A549 (cell line): ENCODE results near the gene C8A. TPM values are rescaled to one million over a fixed set of nuclear protein-coding genes. Genes with fewer than 3 reads are reported as not detected.

Experiments
- ATAC-seq, 2 experiments: fragments of 200-7000 bp in 1 of 2; fragments of >200 bp in 1 of 2; cut with Nextera tagmentation in 1 of 2; cut with Tn5 transposase in 1 of 2; 3 replicates each; pipeline versions ENCODE4 v1.8.0 to v1.9.1; 2018 to 2020; ENCODE audit warnings: mild to moderate bottlenecking in 1 of 2, moderate library complexity in 1 of 2
- CTCF ChIA-PET: fragments of 300-600 bp; sonication (Branson Sonifier 250); formaldehyde crosslinking; extraction: SDS; loops from one replicate; lab custom pipeline; 2021; ENCODE audit warnings: antibody characterized with exemption, inconsistent platforms; lab: Yijun Ruan, JAX
- POLR2A ChIA-PET: fragments of 350-600 bp; formaldehyde crosslinking; extraction: SDS; loops from one replicate; lab custom pipeline; 2021; ENCODE audit warnings: antibody characterized with exemption, inconsistent platforms; lab: Yijun Ruan, JAX
- DNase-seq, 2 experiments: peaks; one replicate each; pipeline versions ENCODE4 v3.0.0 to v3.0.0-alpha.2; 2011 to 2016; ENCODE audit warnings: low read depth in 1 of 2, low spot score in 1 of 2
- FAIRE-seq: peaks from 2 replicates; lab custom pipeline; 2011; peaks lifted over from hg19 to GRCh38; lab: Jason Lieb, UNC
- H3K27ac ChIP-seq, 2 experiments: fragments of >200 bp; sonication (Bioruptor Twin); formaldehyde crosslinking; 3 replicates each; pipeline ENCODE4 v1.5.1; 2016 to 2017
- H3K4me1 ChIP-seq: fragments of >200 bp; sonication (Bioruptor Twin); formaldehyde crosslinking; 3 replicates; pipeline ENCODE4 v1.6.1; 2016
- H3K4me2 ChIP-seq: fragments of >200 bp; sonication (Bioruptor Twin); formaldehyde crosslinking; 3 replicates; pipeline ENCODE4 v1.6.1; 2016
- H3K4me3 ChIP-seq: fragments of >200 bp; sonication (Bioruptor Twin); formaldehyde crosslinking; 3 replicates; pipeline ENCODE4 v1.5.1; 2016
- H3K9me3 ChIP-seq: fragments of >200 bp; sonication (Bioruptor Twin); formaldehyde crosslinking; 3 replicates; pipeline ENCODE4 v1.6.1; 2016
- CBX8 ChIP-seq: fragments of 200-600 bp; sonication (generic); IDR thresholded peaks from 2 replicates; pipeline ENCODE4 v1.6.1; 2016
- CHD4 ChIP-seq: fragments of 200-600 bp; sonication (generic); IDR thresholded peaks from 2 replicates; pipeline ENCODE4 v1.6.1; 2016; ENCODE audit warnings: antibody characterized with exemption, mild to moderate bottlenecking, borderline replicate concordance
- EHF ChIP-seq: fragments of 250-450 bp; sonication (Bioruptor Pico); IDR thresholded peaks from 2 replicates; pipeline ENCODE4 v1.5.0; 2020; ENCODE audit warnings: mild to moderate bottlenecking
- ESRRA ChIP-seq: fragments of 150-350 bp; IDR thresholded peaks from 2 replicates; pipeline ENCODE4 v1.6.1; 2014; ENCODE audit warnings: mild to moderate bottlenecking, low read length, borderline replicate concordance
- FOSB ChIP-seq: fragments of 250-450 bp; sonication (Bioruptor Pico); IDR thresholded peaks from 2 replicates; pipeline ENCODE4 v1.5.0; 2020; ENCODE audit warnings: mild to moderate bottlenecking, moderate library complexity
- FOXS1 ChIP-seq: fragments of 250-450 bp; sonication (Bioruptor Pico); IDR thresholded peaks from 2 replicates; pipeline ENCODE4 v1.5.0; 2020; ENCODE audit warnings: mild to moderate bottlenecking, moderate library complexity
- HDAC2 ChIP-seq: fragments of 200-600 bp; sonication (generic); IDR thresholded peaks from 2 replicates; pipeline ENCODE4 v1.6.1; 2016
- HOXB13 ChIP-seq: fragments of 250-450 bp; sonication (Bioruptor Pico); IDR thresholded peaks from 2 replicates; pipeline ENCODE4 v1.5.0; 2020; ENCODE audit warnings: low read depth, mild to moderate bottlenecking, moderate library complexity
- HOXB5 ChIP-seq: fragments of 250-450 bp; sonication (Bioruptor Pico); IDR thresholded peaks from 2 replicates; pipeline ENCODE4 v1.5.0; 2020; ENCODE audit warnings: mild to moderate bottlenecking, moderate library complexity
- KDM5A ChIP-seq: fragments of 200-600 bp; sonication (generic); IDR thresholded peaks from 2 replicates; pipeline ENCODE4 v1.6.1; 2016; ENCODE audit warnings: antibody characterized with exemption, mild to moderate bottlenecking
- MAFK ChIP-seq: fragments of 450-650 bp; IDR thresholded peaks from 2 replicates; pipeline ENCODE4 v1.6.1; 2014; ENCODE audit not compliant: partially characterized antibody
- MYC ChIP-seq: IDR thresholded peaks from 2 replicates; pipeline ENCODE4 v1.6.1; 2012; ENCODE audit warnings: mild to moderate bottlenecking, inconsistent platforms, low read length, improper control_type of control experiment, borderline replicate concordance
- NFE2L2 ChIP-seq: fragments of 150-350 bp; conservative IDR thresholded peaks from 2 replicates; pipeline ENCODE4 v1.6.1; 2014; ENCODE audit warnings: low read length
- PHF8 ChIP-seq: fragments of 200-600 bp; sonication (generic); IDR thresholded peaks from 2 replicates; pipeline ENCODE4 v1.6.1; 2016; ENCODE audit warnings: low read depth, mild to moderate bottlenecking, antibody characterized with exemption, moderate library complexity, borderline replicate concordance
- POLR2AphosphoS2 ChIP-seq: conservative IDR thresholded peaks from 2 replicates; pipeline ENCODE4 v1.6.1; 2012; ENCODE audit warnings: low read length, improper control_type of control experiment, inconsistent platforms
- RARB ChIP-seq: fragments of 250-450 bp; sonication (Bioruptor Pico); IDR thresholded peaks from 2 replicates; pipeline ENCODE4 v1.8.0; 2021; ENCODE audit warnings: mild to moderate bottlenecking, moderate library complexity
- SMC3 ChIP-seq: fragments of >200 bp; sonication (Bioruptor Twin); formaldehyde crosslinking; IDR thresholded peaks from 3 replicates; pipeline ENCODE4 v1.6.1; 2018; ENCODE audit warnings: inconsistent platforms
- SREBF2 ChIP-seq: fragments of 450-650 bp; IDR thresholded peaks from 2 replicates; pipeline ENCODE4 v1.6.1; 2014; ENCODE audit warnings: mild to moderate bottlenecking, moderate library complexity
- ZNF302 ChIP-seq: fragments of 250-450 bp; sonication (Bioruptor Pico); IDR thresholded peaks from 2 replicates; pipeline ENCODE4 v1.9.0; 2021; ENCODE audit warnings: inconsistent platforms, mild to moderate bottlenecking, moderate library complexity
- ZSCAN20 ChIP-seq: fragments of 250-450 bp; sonication (Bioruptor Pico); IDR thresholded peaks from 2 replicates; pipeline ENCODE4 v1.8.0; 2022; ENCODE audit warnings: mild to moderate bottlenecking, moderate library complexity
- WGBS: methylation state at CpG from one replicate; pipeline ENCODE4 v1.1.6; 2017; ENCODE audit errors: missing lambda C conversion rate; 5-methylcytosine and 5-hydroxymethylcytosine counted together
- polyA plus RNA-seq, 4 experiments: library from polyadenylated mRNA; depleted of rRNA in 3 of 4; stranded (reverse); fragments of >200 nt; fragmentation: RNase III in 1 of 4; extraction: RNeasy Plus Mini Kit Qiagen cat#74134 plus additional on column Dnase treatment in 1 of 4; gene quantifications; 2 replicates in 3 of 4; 3 replicates in 1 of 4; pipeline ENCODE4 v1.2.3, GENCODE V29; 2011 to 2017
- TF ChIP-seq, protein P1 (sequence below): fragments of 450-650 bp; IDR thresholded peaks from 2 replicates; pipeline ENCODE4 v1.6.1; 2014; ENCODE audit warnings: antibody characterized with exemption
- TF ChIP-seq, protein P2 (sequence below): IDR thresholded peaks from 2 replicates; pipeline ENCODE4 v1.6.1; 2012
- TF ChIP-seq, protein P3 (sequence below): IDR thresholded peaks from 2 replicates; pipeline ENCODE4 v1.6.1; 2012; ENCODE audit warnings: low read depth, borderline replicate concordance
- TF ChIP-seq, protein P4 (sequence below): fragments of 250-450 bp; sonication (Bioruptor Pico); IDR thresholded peaks from 2 replicates; pipeline ENCODE4 v1.5.0; 2020; ENCODE audit warnings: low read depth, mild to moderate bottlenecking, moderate library complexity
- TF ChIP-seq, protein P5 (sequence below): fragments of 150-350 bp; IDR thresholded peaks from 2 replicates; pipeline ENCODE4 v1.6.1; 2014; ENCODE audit warnings: low read depth, mild to moderate bottlenecking, low read length
- TF ChIP-seq, protein P6 (sequence below): fragments of 200-600 bp; sonication (generic); IDR thresholded peaks from 2 replicates; pipeline ENCODE4 v1.6.1; 2016; ENCODE audit warnings: antibody characterized with exemption, mild to moderate bottlenecking, moderate library complexity
- TF ChIP-seq, protein P7 (sequence below): IDR thresholded peaks from 2 replicates; pipeline ENCODE4 v1.6.1; 2012

Gene C8A
- polyA plus RNA-seq, 2 of the 4 experiments (the other 2 are of a cell fraction) = not detected

DNA sequence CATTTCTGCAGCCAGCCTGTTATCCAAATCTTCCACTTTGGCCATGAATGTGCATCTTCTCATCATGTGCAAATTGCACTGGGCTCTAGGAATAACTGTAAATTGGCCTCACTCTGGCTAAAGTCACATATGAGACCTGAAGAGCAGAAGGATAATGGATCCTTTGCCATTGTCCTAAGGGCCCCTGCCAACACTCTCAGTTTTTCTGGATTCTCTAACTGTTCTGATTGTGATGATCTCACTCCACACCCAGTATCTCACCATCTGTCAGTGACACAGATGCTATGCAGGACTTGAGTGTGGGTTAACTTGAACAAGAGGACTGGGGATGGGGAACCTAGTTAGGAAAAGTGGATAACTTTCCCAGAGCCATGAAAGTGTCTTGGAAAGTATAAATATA lies 26.9 kb upstream of the C8A start:
- no peak for DNase-seq
- H3K4me1 ChIP-seq = no peaks in the 10 kb centered on the region
- FAIRE-seq = no peak
- no peak overlapping the region for H3K27ac ChIP-seq
- POLR2A ChIA-PET = no interaction called here
- CTCF ChIA-PET = no interaction called here
- TF ChIP-seq SREBF2 (no peak), HOXB13 (no peak), HOXB5 (no peak), ZSCAN20 (CRISPR knock-in tag) (no peak), RARB (no peak), FOXS1 (CRISPR knock-in tag) (no peak), POLR2AphosphoS2 (no peak), HDAC2 (no peak), FOSB (CRISPR knock-in tag) (no peak), EHF (no peak), MYC (no peak), KDM5A (no peak), PHF8 (no peak)
- TF ChIP-seq, protein P1, sequence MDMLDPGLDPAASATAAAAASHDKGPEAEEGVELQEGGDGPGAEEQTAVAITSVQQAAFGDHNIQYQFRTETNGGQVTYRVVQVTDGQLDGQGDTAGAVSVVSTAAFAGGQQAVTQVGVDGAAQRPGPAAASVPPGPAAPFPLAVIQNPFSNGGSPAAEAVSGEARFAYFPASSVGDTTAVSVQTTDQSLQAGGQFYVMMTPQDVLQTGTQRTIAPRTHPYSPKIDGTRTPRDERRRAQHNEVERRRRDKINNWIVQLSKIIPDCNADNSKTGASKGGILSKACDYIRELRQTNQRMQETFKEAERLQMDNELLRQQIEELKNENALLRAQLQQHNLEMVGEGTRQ = no peak
- TF ChIP-seq, protein P2, sequence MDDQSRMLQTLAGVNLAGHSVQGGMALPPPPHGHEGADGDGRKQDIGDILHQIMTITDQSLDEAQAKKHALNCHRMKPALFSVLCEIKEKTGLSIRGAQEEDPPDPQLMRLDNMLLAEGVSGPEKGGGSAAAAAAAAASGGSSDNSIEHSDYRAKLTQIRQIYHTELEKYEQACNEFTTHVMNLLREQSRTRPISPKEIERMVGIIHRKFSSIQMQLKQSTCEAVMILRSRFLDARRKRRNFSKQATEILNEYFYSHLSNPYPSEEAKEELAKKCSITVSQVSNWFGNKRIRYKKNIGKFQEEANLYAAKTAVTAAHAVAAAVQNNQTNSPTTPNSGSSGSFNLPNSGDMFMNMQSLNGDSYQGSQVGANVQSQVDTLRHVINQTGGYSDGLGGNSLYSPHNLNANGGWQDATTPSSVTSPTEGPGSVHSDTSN = no peak
- TF ChIP-seq, protein P3, sequence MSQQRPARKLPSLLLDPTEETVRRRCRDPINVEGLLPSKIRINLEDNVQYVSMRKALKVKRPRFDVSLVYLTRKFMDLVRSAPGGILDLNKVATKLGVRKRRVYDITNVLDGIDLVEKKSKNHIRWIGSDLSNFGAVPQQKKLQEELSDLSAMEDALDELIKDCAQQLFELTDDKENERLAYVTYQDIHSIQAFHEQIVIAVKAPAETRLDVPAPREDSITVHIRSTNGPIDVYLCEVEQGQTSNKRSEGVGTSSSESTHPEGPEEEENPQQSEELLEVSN = no peak
- TF ChIP-seq, protein P4, sequence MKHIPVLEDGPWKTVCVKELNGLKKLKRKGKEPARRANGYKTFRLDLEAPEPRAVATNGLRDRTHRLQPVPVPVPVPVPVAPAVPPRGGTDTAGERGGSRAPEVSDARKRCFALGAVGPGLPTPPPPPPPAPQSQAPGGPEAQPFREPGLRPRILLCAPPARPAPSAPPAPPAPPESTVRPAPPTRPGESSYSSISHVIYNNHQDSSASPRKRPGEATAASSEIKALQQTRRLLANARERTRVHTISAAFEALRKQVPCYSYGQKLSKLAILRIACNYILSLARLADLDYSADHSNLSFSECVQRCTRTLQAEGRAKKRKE = no peak
- H3K4me3 ChIP-seq = no peak overlapping the region
- H3K9me3 ChIP-seq = no peaks in the 10 kb centered on the region
- ATAC-seq = no peak
- H3K4me2 ChIP-seq = no peak overlapping the region

DNA sequence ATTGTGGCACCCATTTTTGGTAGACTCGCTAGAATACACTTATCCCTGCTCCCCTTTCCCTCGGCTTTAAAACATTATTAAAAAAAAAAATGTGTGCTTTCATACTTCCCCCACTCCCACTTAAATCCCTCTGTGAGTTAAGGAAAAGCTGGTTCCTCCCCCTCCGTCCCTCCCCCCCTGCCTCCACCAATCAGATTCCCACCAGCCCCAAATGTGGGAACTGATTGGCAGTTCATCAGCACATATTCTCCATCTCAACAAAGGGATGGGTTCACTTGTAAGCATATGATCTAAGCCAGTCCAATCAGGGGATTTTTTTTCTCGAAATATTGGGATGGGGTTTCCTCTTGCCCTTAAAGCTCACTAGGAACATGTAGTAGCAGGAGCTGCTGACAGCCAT lies 24.5 kb upstream of the C8A start:
- CTCF ChIA-PET = interaction anchor here (0.9 to 1.2 kb wide), 2 partner anchors 9 to 10 kb away, joined by 5 read pairs; no protein-coding TSS in a partner anchor
- ATAC-seq (no peak), DNase-seq (no peak), FAIRE-seq (no peak)
- H3K4me3 ChIP-seq = no peak overlapping the region
- POLR2A ChIA-PET = no interaction called here
- H3K4me2 ChIP-seq = no peak overlapping the region
- H3K9me3 ChIP-seq = no peaks in the 10 kb centered on the region
- no peak overlapping the region for H3K27ac ChIP-seq
- 15% methylated on average over 3 of the region's 4 CpGs for WGBS
- no peaks in the 10 kb centered on the region for H3K4me1 ChIP-seq
- TF ChIP-seq, protein P3 = no peak
- TF ChIP-seq, protein P5, sequence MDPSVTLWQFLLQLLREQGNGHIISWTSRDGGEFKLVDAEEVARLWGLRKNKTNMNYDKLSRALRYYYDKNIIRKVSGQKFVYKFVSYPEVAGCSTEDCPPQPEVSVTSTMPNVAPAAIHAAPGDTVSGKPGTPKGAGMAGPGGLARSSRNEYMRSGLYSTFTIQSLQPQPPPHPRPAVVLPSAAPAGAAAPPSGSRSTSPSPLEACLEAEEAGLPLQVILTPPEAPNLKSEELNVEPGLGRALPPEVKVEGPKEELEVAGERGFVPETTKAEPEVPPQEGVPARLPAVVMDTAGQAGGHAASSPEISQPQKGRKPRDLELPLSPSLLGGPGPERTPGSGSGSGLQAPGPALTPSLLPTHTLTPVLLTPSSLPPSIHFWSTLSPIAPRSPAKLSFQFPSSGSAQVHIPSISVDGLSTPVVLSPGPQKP = no peak
- TF ChIP-seq PHF8 = no peak
- TF ChIP-seq ZSCAN20 (CRISPR knock-in tag) = no peak
- no peak for TF ChIP-seq NFE2L2
- TF ChIP-seq, protein P6, sequence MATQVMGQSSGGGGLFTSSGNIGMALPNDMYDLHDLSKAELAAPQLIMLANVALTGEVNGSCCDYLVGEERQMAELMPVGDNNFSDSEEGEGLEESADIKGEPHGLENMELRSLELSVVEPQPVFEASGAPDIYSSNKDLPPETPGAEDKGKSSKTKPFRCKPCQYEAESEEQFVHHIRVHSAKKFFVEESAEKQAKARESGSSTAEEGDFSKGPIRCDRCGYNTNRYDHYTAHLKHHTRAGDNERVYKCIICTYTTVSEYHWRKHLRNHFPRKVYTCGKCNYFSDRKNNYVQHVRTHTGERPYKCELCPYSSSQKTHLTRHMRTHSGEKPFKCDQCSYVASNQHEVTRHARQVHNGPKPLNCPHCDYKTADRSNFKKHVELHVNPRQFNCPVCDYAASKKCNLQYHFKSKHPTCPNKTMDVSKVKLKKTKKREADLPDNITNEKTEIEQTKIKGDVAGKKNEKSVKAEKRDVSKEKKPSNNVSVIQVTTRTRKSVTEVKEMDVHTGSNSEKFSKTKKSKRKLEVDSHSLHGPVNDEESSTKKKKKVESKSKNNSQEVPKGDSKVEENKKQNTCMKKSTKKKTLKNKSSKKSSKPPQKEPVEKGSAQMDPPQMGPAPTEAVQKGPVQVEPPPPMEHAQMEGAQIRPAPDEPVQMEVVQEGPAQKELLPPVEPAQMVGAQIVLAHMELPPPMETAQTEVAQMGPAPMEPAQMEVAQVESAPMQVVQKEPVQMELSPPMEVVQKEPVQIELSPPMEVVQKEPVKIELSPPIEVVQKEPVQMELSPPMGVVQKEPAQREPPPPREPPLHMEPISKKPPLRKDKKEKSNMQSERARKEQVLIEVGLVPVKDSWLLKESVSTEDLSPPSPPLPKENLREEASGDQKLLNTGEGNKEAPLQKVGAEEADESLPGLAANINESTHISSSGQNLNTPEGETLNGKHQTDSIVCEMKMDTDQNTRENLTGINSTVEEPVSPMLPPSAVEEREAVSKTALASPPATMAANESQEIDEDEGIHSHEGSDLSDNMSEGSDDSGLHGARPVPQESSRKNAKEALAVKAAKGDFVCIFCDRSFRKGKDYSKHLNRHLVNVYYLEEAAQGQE = no peak
- TF ChIP-seq ZNF302 (CRISPR knock-in tag) = no peak
- no peak for TF ChIP-seq SMC3
- no peak for TF ChIP-seq ESRRA
- TF ChIP-seq CBX8 = no peak
- no peak for TF ChIP-seq MAFK
- TF ChIP-seq CHD4 = no peak
- TF ChIP-seq, protein P2 = no peak
- TF ChIP-seq, protein P7, sequence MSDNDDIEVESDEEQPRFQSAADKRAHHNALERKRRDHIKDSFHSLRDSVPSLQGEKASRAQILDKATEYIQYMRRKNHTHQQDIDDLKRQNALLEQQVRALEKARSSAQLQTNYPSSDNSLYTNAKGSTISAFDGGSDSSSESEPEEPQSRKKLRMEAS = no peak
